GM21528 (cell line): ENCODE results near the gene ARHGEF3.
A peak's percentile ranks its signal among the peaks of the same experiment; 100 is the strongest.
"Not testable (repeated sequence)": the region's sequence is repeated elsewhere in the genome, so short reads cannot be mapped to it uniquely, and the experiment has no call there.

Source experiments
- ATAC-seq: cut with Tn5 transposase; IDR thresholded peaks from one replicate; pipeline ENCODE4 v1.9.1; 2021; ENCODE audit warnings: mild to moderate bottlenecking, moderate library complexity; ENCODE audit not compliant: unreplicated experiment, low FRiP score

The ARHGEF3 gene

DNA sequence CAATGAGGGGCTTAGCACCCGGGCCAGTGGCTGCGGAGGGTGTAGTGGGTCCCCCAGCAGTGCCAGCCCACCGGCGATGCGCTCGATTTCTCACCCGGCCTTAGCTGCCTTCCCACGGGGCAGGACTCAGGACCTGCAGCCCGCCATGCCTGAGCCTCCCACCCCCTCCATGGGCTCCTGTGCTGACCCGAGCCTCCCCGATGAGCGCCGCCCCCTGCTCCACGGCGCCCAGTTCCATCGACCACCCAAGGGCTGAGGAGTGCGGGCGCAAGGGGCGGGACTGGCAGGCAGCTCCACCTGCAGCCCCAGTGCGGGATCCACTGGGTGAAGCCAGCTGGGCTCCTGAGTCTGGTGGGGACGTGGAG lies 109.8 kb downstream of the ARHGEF3 start:
- ATAC-seq, result not testable (repeated sequence)

DNA sequence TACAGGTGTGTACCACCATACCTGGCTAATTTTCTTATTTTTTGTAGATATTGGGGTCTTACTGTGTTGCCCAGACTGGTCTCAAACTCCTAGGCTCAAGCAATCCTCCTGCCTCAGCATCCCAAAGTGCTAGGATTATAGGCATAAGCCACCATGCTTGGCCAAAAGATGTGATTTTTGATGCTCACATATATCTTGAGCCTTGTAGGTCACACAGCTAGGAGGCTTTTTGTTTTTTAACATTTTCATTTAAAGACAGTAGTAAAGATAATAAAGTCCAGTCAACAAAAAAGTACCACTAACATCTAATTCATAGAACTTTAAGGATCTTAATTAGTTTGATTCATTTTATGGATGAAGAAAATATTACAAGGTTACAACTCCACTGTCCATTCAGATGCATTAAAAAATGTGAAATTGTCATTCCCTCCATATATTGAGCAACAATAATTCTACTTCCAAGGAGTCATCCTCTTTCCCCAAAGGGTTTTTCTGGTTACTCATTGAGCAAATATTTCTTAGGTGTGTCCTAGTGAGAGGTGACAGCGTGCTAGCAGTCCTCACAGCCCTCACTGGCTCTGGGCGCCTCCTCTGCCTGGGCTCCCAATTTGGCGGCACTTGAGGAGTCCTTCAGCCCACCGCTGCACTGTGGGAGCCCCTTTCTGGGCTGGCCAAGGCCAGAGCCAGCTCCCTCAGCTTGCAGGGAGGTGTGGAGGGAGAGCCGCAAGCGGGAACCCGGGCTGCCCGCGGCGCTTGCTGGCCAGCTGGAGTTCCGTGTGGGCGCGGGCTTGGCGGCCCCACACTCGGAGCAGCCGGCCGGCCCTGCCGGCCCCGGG lies 110.4 kb downstream of the ARHGEF3 start:
- ATAC-seq, result no peak

DNA sequence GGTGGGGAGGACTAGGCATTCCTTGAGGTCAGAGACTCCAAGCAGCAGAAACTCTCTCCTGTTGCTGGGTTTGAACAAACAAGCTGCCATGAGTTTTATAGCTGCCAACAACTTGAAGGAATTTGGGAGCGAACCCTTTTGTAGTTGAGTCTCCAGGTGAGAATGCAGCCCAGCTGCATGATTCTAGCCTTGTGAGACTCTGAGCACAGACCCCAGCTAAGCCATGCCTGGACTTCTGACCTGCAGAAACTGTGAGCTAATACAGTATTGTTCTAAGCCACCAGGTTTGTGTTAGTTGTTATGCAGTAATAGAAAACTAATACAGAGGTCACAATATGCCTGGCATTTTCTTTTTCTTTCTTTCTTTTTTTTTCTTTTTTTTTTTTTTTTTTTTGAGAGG lies 112.4 kb downstream of the ARHGEF3 start:
- ATAC-seq, result no peak

GRCh38 chr3:56688191-56688590 lies 113.6 kb downstream of the ARHGEF3 start:
- peak; percentile 58 for ATAC-seq

GRCh38 chr3:56684029-56684428 lies 117.7 kb downstream of the ARHGEF3 start:
- no peak for ATAC-seq

DNA sequence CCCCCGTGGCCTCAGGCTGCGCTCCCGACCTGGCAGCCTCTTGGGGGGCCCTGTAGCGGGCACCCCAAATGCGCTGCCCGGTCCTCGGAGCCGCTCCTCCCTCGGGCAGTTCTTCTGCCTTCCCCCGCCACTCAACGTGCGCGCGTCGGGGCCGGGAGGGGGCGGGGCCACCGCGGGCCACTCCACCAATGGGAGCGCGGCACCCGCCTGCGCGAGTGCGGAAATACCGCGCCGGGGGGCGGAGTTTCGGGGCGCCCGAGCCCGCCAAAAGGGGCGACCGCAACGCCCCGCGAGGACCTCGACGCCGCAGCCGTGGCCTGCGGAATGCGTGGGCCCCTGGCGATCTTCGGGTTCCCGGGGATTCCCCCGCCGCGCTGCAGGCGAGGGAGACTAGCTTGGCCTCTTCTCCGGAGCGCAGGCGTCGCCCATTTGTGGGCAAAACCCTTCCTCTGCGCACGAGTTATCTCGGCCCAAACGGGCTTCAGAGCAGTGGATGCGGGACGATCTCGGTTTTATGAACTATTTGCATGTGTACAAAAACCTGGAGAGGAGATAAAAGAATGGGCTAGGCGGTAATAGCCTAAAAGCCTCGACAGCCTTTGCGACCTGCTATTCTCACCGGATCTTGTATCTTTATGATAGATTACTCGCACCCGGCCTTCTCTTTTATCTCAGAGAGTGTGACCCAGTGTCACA lies 118.5 kb downstream of the ARHGEF3 start, which contains the start of gene TASOR:
Gene TASOR (minus strand): TSS at position 144 of the 696 bp plus-strand sequence. CDS start 259 bp downstream, outside the sequence.
- ATAC-seq, result peak; percentile 71

DNA sequence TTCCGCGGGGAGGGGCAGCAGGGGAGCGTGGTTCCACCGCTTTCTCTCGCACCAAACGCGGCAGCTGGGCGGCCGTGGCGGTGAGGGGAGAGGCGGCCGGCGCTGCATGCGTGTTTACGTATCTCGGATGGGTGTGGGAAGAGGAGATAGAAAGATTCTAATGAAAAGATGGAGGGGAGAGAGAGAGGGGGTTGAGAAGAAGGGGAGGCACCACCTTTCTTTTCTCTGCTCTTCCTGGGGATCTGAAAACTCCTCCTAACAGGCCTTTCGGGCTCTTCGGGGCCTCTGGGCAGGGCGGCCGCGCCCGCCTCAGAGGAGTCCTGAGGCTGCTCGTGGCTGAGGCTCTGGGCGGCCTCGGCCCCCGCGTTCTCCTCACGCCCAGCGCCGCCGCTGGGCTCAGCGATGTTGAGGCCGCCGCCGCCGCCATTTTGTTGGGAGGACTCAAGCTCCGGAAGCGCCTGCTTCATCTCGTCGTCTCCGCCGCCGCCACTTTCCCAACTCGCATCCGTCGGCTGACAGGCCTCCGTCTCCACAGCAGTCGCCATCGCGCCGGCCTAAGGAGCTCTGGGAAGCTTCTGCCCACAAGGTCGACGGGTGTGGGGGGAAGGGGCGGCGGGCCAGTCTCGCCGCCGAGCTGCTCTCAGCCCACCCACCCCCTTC lies 119.2 kb downstream of the ARHGEF3 start:
- ATAC-seq, result peak; percentile 71

DNA sequence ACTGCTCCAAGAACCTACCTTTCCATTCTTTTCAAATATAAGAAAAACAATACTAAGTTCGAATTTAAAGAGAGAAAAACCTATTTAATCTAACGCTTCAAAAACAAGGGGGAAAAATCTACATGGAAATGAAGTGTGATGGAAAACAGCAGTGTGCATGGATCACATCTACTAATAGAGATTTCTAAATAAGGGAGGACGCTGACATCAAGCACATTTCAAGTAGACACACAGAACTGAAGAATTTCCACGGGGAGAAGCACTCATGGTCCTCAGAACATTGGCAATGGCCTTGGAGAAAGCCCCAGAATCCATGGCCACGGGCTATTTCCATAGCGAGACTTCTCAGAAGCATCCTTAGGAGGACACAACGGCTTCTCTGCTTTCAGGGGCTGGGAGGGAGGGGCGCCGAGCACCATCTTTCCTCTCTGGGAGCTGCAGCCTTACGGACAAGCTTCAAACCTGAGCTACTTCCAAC lies 119.7 kb downstream of the ARHGEF3 start:
- ATAC-seq, result no peak

DNA sequence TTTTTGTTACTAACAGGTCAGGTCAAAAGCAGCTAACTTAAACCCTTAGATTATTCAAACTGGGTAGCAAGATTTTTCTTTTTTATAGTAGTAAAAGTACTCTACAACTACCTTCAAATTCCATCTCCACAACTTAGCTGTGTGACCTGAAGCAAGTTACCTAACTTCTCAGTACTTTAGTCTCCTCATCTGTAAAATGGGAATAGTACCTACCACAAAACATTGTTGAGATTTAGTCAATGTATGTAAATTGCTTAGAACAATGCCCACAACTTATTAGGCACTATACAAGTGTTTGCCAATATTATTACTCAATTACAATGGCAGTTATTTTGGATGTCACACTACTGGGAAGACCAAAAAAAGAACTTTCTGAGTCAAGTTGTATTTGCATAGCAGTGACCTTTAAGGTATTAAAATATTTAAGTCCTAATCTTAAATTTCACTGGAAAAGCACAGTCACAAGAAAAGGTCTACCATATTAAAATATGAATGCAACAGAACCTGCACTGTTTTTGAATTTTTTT lies 121.6 kb downstream of the ARHGEF3 start:
- no peak for ATAC-seq
